Stimulated activated CD4-positive, alpha-beta T cell treated with anti-CD3 and anti-CD28 coated beads, TNF-alpha, amount 100 ng/mL, for 1 hour (primary cell): Measurements from ENCODE around the gene IL21R.
"Not testable (repeated sequence)": the region's sequence is repeated elsewhere in the genome, so short reads cannot be mapped to it uniquely, and the experiment has no call there.

Experiments used
- DNase-seq, 3 donors: peaks; one replicate each; pipeline ENCODE4 v3.0.0-alpha.2; 2020; ENCODE audit warnings: low read depth in 3 of 3, low spot score in 1 of 3

Gene IL21R

GRCh38 chr16:27400751-27401620 is 988 bp upstream of the IL21R start:
- DNase-seq = no peak

GRCh38 chr16:27402569-27402963 is 592 bp downstream of the IL21R start:
- DNase-seq = no peak

GRCh38 chr16:27402964-27403600 is 1.1 kb downstream of the IL21R start:
- peak in 1 of 3 donors; percentile 41 for DNase-seq

GRCh38 chr16:27403601-27403992 is 1.6 kb downstream of the IL21R start:
- peak in 1 of 3 donors; percentile 12 for DNase-seq

GRCh38 chr16:27404163-27404823 is 2.3 kb downstream of the IL21R start:
- DNase-seq = peak in 1 of 3 donors; percentile 14

- peak in 1 of 3 donors; percentile 74 for DNase-seq
Measured at GRCh38 chr16:27405546-27406451, 3.8 kb downstream of the IL21R start.

- DNase-seq = no peak
Measured at GRCh38 chr16:27406511-27407128, 4.6 kb downstream of the IL21R start.

GRCh38 chr16:27407133-27407532 is 5.2 kb downstream of the IL21R start:
- DNase-seq = no peak

- peak in 1 of 3 donors; percentile 11 for DNase-seq
Measured at GRCh38 chr16:27408012-27408601, 6.1 kb downstream of the IL21R start.

GRCh38 chr16:27408602-27409031 is 6.6 kb downstream of the IL21R start:
- no peak for DNase-seq

- DNase-seq = not testable (repeated sequence)
Measured at GRCh38 chr16:27409958-27410357, 8.0 kb downstream of the IL21R start.

GRCh38 chr16:27410761-27411160 is 8.8 kb downstream of the IL21R start:
- no peak for DNase-seq

- no peak for DNase-seq
Measured at GRCh38 chr16:27413956-27414355, 12.0 kb downstream of the IL21R start.

GRCh38 chr16:27414788-27415431 is 12.9 kb downstream of the IL21R start:
- DNase-seq = no peak

GRCh38 chr16:27417047-27417671 is 15.2 kb downstream of the IL21R start:
- no peak for DNase-seq

- no peak for DNase-seq
Measured at GRCh38 chr16:27421961-27422740, 20.2 kb downstream of the IL21R start.

- no peak for DNase-seq
Measured at GRCh38 chr16:27424772-27425498, 23.0 kb downstream of the IL21R start.

GRCh38 chr16:27425961-27426360 is 24.0 kb downstream of the IL21R start:
- DNase-seq = no peak
